BE2C (cell line): ENCODE data around the gene RAB25.
A peak's percentile ranks its signal among the peaks of the same experiment; 100 is the strongest.
"Not testable (repeated sequence)": the region's sequence is repeated elsewhere in the genome, so short reads cannot be mapped to it uniquely, and the experiment has no call there.

Source experiments
- DNase-seq: peaks from one replicate; pipeline ENCODE4 v3.0.0-alpha.2; 2020
- H3K27me3 ChIP-seq: fragments of 250-450 bp; sonication (Bioruptor Pico); 2 replicates; pipeline ENCODE4 v1.5.1; 2020; ENCODE audit warnings: mild to moderate bottlenecking
- H3K36me3 ChIP-seq: fragments of 250-450 bp; sonication (Bioruptor Pico); 2 replicates; pipeline ENCODE4 v1.5.1; 2020; ENCODE audit warnings: mild to moderate bottlenecking
- H3K4me1 ChIP-seq: fragments of 250-450 bp; sonication (Bioruptor Pico); 2 replicates; pipeline ENCODE4 v1.5.1; 2020
- H3K4me3 ChIP-seq: 2 replicates; pipeline ENCODE4 v1.5.1; 2011; ENCODE audit warnings: low read depth, low read length
- H3K9me3 ChIP-seq: fragments of 250-450 bp; sonication (Bioruptor Pico); 2 replicates; pipeline ENCODE4 v1.5.1; 2020
- TF ChIP-seq, protein P1 (sequence below): IDR thresholded peaks from 2 replicates; pipeline ENCODE4 v1.5.1; 2012; ENCODE audit warnings: mild to moderate bottlenecking, low read depth, low read length

RAB25 gene

DNA sequence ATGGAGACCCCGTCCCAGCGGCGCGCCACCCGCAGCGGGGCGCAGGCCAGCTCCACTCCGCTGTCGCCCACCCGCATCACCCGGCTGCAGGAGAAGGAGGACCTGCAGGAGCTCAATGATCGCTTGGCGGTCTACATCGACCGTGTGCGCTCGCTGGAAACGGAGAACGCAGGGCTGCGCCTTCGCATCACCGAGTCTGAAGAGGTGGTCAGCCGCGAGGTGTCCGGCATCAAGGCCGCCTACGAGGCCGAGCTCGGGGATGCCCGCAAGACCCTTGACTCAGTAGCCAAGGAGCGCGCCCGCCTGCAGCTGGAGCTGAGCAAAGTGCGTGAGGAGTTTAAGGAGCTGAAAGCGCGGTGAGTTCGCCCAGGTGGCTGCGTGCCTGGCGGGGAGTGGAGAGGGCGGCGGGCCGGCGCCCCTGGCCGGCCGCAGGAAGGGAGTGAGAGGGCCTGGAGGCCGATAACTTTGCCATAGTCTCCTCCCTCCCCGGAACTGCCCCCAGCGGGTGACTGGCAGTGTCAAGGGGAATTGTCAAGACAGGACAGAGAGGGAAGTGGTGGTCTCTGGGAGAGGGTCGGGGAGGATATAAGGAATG, 54.1 kb downstream of the RAB25 start:
- DNase-seq: peak; percentile 46
- Histone ChIP-seq H3K9me3 (no peaks in the 10 kb centered on the region), H3K27me3 (no peaks in the 10 kb centered on the region), H3K4me1 (peaks cover 39% of the 10 kb centered on the region), H3K36me3 (peaks cover 10% of the 10 kb centered on the region; the same call in 1 of the 2 replicates), H3K4me3 (peak overlapping the region; percentile 92)
- TF ChIP-seq, protein P1, sequence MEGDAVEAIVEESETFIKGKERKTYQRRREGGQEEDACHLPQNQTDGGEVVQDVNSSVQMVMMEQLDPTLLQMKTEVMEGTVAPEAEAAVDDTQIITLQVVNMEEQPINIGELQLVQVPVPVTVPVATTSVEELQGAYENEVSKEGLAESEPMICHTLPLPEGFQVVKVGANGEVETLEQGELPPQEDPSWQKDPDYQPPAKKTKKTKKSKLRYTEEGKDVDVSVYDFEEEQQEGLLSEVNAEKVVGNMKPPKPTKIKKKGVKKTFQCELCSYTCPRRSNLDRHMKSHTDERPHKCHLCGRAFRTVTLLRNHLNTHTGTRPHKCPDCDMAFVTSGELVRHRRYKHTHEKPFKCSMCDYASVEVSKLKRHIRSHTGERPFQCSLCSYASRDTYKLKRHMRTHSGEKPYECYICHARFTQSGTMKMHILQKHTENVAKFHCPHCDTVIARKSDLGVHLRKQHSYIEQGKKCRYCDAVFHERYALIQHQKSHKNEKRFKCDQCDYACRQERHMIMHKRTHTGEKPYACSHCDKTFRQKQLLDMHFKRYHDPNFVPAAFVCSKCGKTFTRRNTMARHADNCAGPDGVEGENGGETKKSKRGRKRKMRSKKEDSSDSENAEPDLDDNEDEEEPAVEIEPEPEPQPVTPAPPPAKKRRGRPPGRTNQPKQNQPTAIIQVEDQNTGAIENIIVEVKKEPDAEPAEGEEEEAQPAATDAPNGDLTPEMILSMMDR: no peak

DNA sequence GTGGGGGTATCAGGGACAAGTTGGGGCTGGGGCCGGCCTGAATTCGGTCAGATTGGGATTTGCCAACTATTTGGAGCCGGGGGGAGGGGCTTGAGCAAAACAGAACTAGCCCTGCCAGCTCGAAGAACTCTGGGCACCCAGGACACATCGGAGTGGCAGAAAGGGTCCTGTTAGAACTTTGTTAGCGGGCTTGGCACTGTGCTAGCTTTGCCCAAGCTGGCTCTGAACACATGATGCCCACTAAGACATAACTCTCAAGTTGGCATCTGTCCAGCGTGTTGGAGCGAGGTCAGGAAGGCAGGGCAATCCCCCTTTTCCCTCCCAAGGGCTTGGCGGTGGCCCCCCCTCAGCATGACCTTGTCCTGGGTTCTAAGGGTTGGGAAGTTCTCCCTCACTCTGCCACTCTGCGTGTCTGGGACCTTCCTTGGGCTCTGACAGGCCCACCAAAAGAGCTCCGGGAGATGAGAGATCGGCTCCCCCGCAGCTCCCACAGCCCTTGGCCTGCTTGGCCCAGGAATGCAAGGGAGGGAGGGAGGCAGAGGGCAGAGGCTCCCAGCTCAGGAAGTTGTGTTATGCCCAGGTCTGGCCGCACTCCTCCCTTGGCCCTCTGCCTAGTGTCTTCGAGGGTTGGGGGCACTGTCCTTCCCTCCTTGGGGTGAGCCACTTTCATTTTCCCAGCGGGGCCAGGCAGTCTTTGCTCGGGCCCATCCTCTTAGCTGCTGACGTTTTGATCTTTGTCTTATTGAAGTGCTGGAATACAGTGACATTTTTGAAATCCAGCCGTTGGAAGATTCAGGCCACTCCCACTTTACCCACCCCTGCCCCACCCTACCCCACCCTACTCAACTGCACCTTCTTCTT, 54.8 kb downstream of the RAB25 start:
- peaks cover 14% of the 10 kb centered on the region; the same call in 1 of the 2 replicates for H3K36me3 ChIP-seq
- DNase-seq: peak; percentile 47
- peak overlapping the region; percentile 92 for H3K4me3 ChIP-seq
- TF ChIP-seq, protein P1: no peak
- H3K4me1 ChIP-seq: peaks cover 39% of the 10 kb centered on the region
- no peaks in the 10 kb centered on the region for H3K9me3 ChIP-seq
- H3K27me3 ChIP-seq: no peaks in the 10 kb centered on the region

DNA sequence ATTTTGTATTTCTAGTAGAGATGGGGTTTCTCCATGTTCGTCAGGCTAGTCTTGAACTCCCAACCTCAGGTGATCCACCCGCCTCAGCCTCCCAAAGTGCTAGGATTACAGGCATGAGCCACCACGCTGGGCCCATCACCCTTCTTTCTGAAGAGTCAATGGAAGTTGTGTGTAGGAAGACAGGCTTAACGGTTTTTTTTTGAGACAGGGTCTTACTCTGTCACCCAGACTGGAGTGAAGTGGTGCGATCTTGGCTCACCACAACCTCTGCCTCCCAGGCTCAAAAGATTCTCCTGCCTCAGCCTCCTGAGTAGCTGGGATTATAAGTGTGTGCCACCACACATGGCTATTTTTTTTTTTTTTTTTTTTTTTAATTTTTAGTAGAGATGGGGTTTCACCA, 55.8 kb downstream of the RAB25 start:
- not testable (repeated sequence) for H3K27me3 ChIP-seq, H3K9me3 ChIP-seq, DNase-seq
- Histone ChIP-seq H3K4me3 (peak overlapping the region; percentile 92), H3K4me1 (peaks cover 42% of the 10 kb centered on the region), H3K36me3 (peaks cover 14% of the 10 kb centered on the region; the same call in 1 of the 2 replicates)

DNA sequence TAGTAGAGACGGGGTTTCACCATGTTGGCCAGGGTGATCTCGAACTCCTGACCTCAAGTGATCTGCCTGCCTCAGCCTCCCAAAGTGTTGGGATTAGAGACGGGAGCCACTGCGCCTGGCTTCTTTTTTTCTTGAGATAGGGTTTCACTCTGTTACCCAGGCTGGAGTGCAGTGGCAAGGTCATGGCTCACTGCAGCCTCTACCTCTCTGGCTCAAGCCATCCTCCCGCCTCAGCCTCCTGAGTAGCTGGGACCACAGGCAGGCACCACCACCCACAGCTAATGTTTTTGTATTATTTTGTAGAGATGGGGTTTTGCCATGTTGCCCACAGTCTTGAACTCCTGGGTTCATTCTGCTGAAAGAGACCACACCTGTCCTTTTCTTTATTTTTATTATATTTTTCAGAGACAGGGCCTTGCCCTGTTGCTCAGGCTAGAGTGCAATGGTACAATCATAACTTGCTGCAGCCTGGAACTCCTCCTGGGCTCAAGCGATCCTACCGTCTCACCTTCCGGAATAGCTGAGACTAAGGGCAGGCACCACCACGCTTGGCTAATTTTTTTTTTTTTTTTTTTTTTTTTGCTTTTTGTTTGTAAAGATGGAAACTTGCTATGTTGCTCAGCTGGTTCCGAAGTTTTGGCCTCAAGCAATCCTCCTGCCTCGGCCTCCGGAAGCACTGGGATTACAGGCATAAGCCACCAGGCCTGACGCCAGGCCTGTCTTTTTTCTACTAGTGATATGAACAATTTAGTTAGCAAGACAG, 56.6 kb downstream of the RAB25 start:
- TF ChIP-seq, protein P1: no peak
- no peak for DNase-seq
- H3K4me3 ChIP-seq: peak overlapping the region; percentile 23; the same call in 1 of the 2 replicates

DNA sequence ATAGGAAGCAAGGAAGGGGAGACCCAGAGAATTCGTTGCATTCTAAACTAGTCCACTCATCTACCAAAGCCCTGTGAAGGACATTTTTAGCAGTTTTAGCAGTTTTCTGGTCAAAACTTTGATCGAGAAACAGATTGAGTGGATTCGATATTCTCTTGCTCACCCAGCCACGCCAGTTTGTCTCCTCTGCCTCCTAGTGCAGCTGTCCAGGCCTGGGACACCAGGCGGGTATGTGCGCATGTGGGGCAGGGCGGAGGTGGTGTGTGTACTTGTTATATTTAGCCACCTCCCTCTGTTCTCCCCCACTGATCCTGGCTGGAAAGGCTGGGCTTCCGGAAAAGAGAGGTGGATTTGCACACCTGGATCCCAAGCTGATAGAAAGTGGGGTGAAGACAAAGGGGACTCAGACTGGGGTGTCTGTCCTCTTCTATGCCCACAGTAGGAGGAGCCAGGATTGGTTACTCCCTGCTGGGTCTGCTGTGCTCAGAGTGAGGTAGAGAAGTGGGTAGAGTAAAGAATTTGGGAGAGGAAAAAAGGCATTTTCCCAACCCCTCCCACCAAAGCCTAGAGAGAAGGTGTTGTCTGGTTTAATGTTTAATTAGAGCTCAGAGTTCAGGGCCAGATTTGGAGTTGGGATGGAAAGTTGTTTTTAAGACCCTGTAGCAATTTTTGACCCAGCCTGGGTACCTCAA, 57.4 kb downstream of the RAB25 start:
- H3K4me1 ChIP-seq: peaks cover 42% of the 10 kb centered on the region

More for the DNA sequence above, 56.6 kb downstream of the RAB25 start:
- H3K4me1 ChIP-seq: peaks cover 42% of the 10 kb centered on the region
- H3K36me3 ChIP-seq: peaks cover 14% of the 10 kb centered on the region; the same call in 1 of the 2 replicates
- no peaks in the 10 kb centered on the region for H3K9me3 ChIP-seq
- H3K27me3 ChIP-seq: no peaks in the 10 kb centered on the region

More for the DNA sequence above, 57.4 kb downstream of the RAB25 start:
- Histone ChIP-seq H3K36me3 (peaks cover 14% of the 10 kb centered on the region; the same call in 1 of the 2 replicates), H3K27me3 (no peaks in the 10 kb centered on the region), H3K4me3 (peak overlapping the region; percentile 23), H3K9me3 (no peaks in the 10 kb centered on the region)
- DNase-seq: no peak
- TF ChIP-seq, protein P1: no peak
